ENCODE results near the gene MIA3.
A peak's percentile ranks its signal among the peaks of the same experiment; 100 is the strongest.

The MIA3 gene

GRCh38 chr1:222617367-222617951 lies 438 bp upstream of the MIA3 start:
- DNase-seq (ENCODE audit: low read depth in 2 of 2) = peak; percentile 97 to 99
- H3K4me3 ChIP-seq (replicated peaks in 1 of 2; ENCODE audit: low read depth in 2 of 2, low read length in 2 of 2) = peak overlapping the region; percentile 53 to 54
- no peak for TF ChIP-seq CTCF (IDR thresholded peaks at IDR 0.05; ENCODE audit: low read depth, low read length)

GRCh38 chr1:222618880-222619596 lies 1.1 kb downstream of the MIA3 start:
- TF ChIP-seq CTCF (IDR thresholded peaks at IDR 0.05; ENCODE audit: low read depth, low read length) = no peak
- H3K4me3 ChIP-seq (replicated peaks in 1 of 2; ENCODE audit: low read depth in 2 of 2, low read length in 2 of 2) = peak overlapping the region; percentile 71 to 83
- peak; percentile 48 to 50 for DNase-seq (ENCODE audit: low read depth in 2 of 2)

GRCh38 chr1:222620566-222620965 lies 2.7 kb downstream of the MIA3 start:
- no peak for TF ChIP-seq CTCF (IDR thresholded peaks at IDR 0.05; ENCODE audit: low read depth, low read length)
- H3K4me3 ChIP-seq (replicated peaks in 1 of 2; ENCODE audit: low read depth in 2 of 2, low read length in 2 of 2) = no peak overlapping the region
- DNase-seq (ENCODE audit: low read depth in 2 of 2) = no peak

GRCh38 chr1:222622765-222623164 lies 4.9 kb downstream of the MIA3 start:
- no peak for DNase-seq (ENCODE audit: low read depth in 2 of 2)
- H3K4me3 ChIP-seq (replicated peaks in 1 of 2; ENCODE audit: low read depth in 2 of 2, low read length in 2 of 2) = no peak overlapping the region
- no peak for TF ChIP-seq CTCF (IDR thresholded peaks at IDR 0.05; ENCODE audit: low read depth, low read length)

- DNase-seq (ENCODE audit: low read depth in 2 of 2) = no peak
- TF ChIP-seq CTCF (IDR thresholded peaks at IDR 0.05; ENCODE audit: low read depth, low read length) = no peak
- H3K4me3 ChIP-seq (replicated peaks in 1 of 2; ENCODE audit: low read depth in 2 of 2, low read length in 2 of 2) = no peak overlapping the region
These were observed 5.6 kb downstream of the MIA3 start for GRCh38 chr1:222623458-222623857.

GRCh38 chr1:222624214-222624613 lies 6.3 kb downstream of the MIA3 start:
- TF ChIP-seq CTCF (IDR thresholded peaks at IDR 0.05; ENCODE audit: low read depth, low read length) = no peak
- H3K4me3 ChIP-seq (replicated peaks in 1 of 2; ENCODE audit: low read depth in 2 of 2, low read length in 2 of 2) = no peak overlapping the region
- DNase-seq (ENCODE audit: low read depth in 2 of 2) = no peak
